GM23338 (cell line): ENCODE measurements around the gene PLPPR3. TPM values are rescaled to one million over a fixed set of nuclear protein-coding genes. Genes with fewer than 3 reads are reported as not detected.
A peak's percentile ranks its signal among the peaks of the same experiment; 100 is the strongest.

Experiments
- ATAC-seq: fragments of 200-7000 bp; cut with Tn5 transposase; 3 replicates; pipeline ENCODE4 v1.9.1; 2020
- DNase-seq: peaks from one replicate; pipeline ENCODE4 v3.0.0-alpha.2; 2015; ENCODE audit warnings: low spot score
- H2AFZ ChIP-seq: fragments of 200-600 bp; sonication (generic); 2 replicates; pipeline ENCODE4 v1.8.0; 2016; ENCODE audit warnings: antibody characterized with exemption, mild to moderate bottlenecking, moderate library complexity
- H3F3A ChIP-seq: fragments of 200-600 bp; sonication (generic); replicated peaks from 2 replicates; pipeline ENCODE4 v1.8.0; 2017; ENCODE audit warnings: antibody characterized with exemption, mixed run types, low read depth
- H3K27ac ChIP-seq: fragments of 200-600 bp; sonication (generic); 2 replicates; pipeline ENCODE4 v1.6.1; 2016; ENCODE audit warnings: low read depth
- H3K27me3 ChIP-seq: fragments of 200-600 bp; sonication (generic); 2 replicates; pipeline ENCODE4 v1.8.0; 2016; ENCODE audit warnings: mild to moderate bottlenecking, mixed run types, moderate library complexity; ENCODE audit not compliant: insufficient read depth
- H3K36me3 ChIP-seq: fragments of 200-600 bp; sonication (generic); 2 replicates; pipeline ENCODE4 v1.8.0; 2016; ENCODE audit warnings: mild to moderate bottlenecking; ENCODE audit not compliant: insufficient read depth
- H3K4me1 ChIP-seq: fragments of 200-600 bp; sonication (generic); 2 replicates; pipeline ENCODE4 v1.8.0; 2016; ENCODE audit warnings: mild to moderate bottlenecking, moderate library complexity; ENCODE audit not compliant: insufficient read depth
- H3K4me2 ChIP-seq: fragments of 200-600 bp; sonication (generic); 2 replicates; pipeline ENCODE4 v1.7.1; 2017; ENCODE audit warnings: mixed run types
- H3K4me3 ChIP-seq: fragments of 200-600 bp; sonication (generic); 2 replicates; pipeline ENCODE4 v1.6.1; 2016; ENCODE audit warnings: mixed run types
- H3K79me2 ChIP-seq: fragments of 200-600 bp; sonication (generic); replicated peaks from 2 replicates; pipeline ENCODE4 v1.8.0; 2017; ENCODE audit warnings: mild to moderate bottlenecking; ENCODE audit not compliant: insufficient read depth
- H3K9me2 ChIP-seq: fragments of 200-600 bp; sonication (generic); 2 replicates; pipeline ENCODE4 v1.8.0; 2017; ENCODE audit not compliant: insufficient read depth
- H4K20me1 ChIP-seq: fragments of 200-600 bp; sonication (generic); replicated peaks from 2 replicates; pipeline ENCODE4 v1.8.0; 2017; ENCODE audit warnings: mild to moderate bottlenecking; ENCODE audit not compliant: insufficient read depth
- H3K27ac Mint-ChIP-seq: 2 replicates; pipeline ENCODE4 v1.8.0; 2020; ENCODE audit warnings: inconsistent platforms, mild to moderate bottlenecking, moderate library complexity, mixed read lengths
- H3K27me3 Mint-ChIP-seq: 3 replicates; pipeline ENCODE4 v1.8.0; 2022; ENCODE audit warnings: low read depth, mild to moderate bottlenecking, moderate library complexity, mixed read lengths, inconsistent platforms; ENCODE audit not compliant: insufficient read depth, poor library complexity
- H3K36me3 Mint-ChIP-seq: 3 replicates; pipeline ENCODE4 v1.8.0; 2021; ENCODE audit warnings: low read depth, mild to moderate bottlenecking, inconsistent platforms, moderate library complexity, mixed read lengths
- H3K4me1 Mint-ChIP-seq: 3 replicates; pipeline ENCODE4 v1.8.0; 2020; ENCODE audit warnings: mild to moderate bottlenecking, inconsistent platforms, mixed read lengths
- H3K4me3 Mint-ChIP-seq: 3 replicates; pipeline ENCODE4 v1.8.0; 2021; ENCODE audit warnings: moderate library complexity, mild to moderate bottlenecking, inconsistent platforms, mixed read lengths
- H3K9me3 Mint-ChIP-seq: 3 replicates; pipeline ENCODE4 v1.8.0; 2020; ENCODE audit warnings: moderate library complexity, mild to moderate bottlenecking, inconsistent platforms, mixed read lengths
- CTCF ChIP-seq, 2 experiments: fragments of 200-600 bp in 1 of 2; sonication (generic) in 1 of 2; conservative IDR thresholded peaks; 2 replicates each; pipeline versions ENCODE4 v1.5.1 to v1.6.1; 2016 to 2017; ENCODE audit warnings: antibody characterized with exemption in 2 of 2, low read depth in 2 of 2, mild to moderate bottlenecking in 2 of 2, moderate library complexity in 1 of 2
- EZH2 ChIP-seq: fragments of 200-600 bp; sonication (generic); IDR thresholded peaks from one replicate; pipeline ENCODE4 v1.8.0; 2017; ENCODE audit warnings: antibody characterized with exemption, mild to moderate bottlenecking, low read depth; ENCODE audit not compliant: unreplicated experiment
- EZH2phosphoT487 ChIP-seq: fragments of 200-600 bp; sonication (generic); IDR thresholded peaks from one replicate; pipeline ENCODE4 v1.8.1; 2018; ENCODE audit warnings: antibody characterized with exemption; ENCODE audit not compliant: unreplicated experiment
- JUNB ChIP-seq: IDR thresholded peaks from one replicate; pipeline ENCODE4 v1.6.1; 2016; ENCODE audit warnings: antibody characterized with exemption; ENCODE audit not compliant: unreplicated experiment
- POLR2AphosphoS5 ChIP-seq: IDR thresholded peaks from 2 replicates; pipeline ENCODE4 v1.6.1; 2016; ENCODE audit warnings: antibody characterized with exemption, low read depth
- REST ChIP-seq: IDR thresholded peaks from one replicate; pipeline ENCODE4 v1.6.1; 2018; ENCODE audit warnings: antibody characterized with exemption; ENCODE audit not compliant: unreplicated experiment
- STAT1 ChIP-seq: IDR thresholded peaks from one replicate; pipeline ENCODE4 v1.6.1; 2016; ENCODE audit warnings: antibody characterized with exemption; ENCODE audit not compliant: unreplicated experiment
- ZNF114 ChIP-seq: fragments of 250-450 bp; sonication (Bioruptor Pico); IDR thresholded peaks from 2 replicates; pipeline ENCODE4 v1.5.0; 2020; ENCODE audit warnings: mild to moderate bottlenecking, moderate library complexity
- ZNF331 ChIP-seq: fragments of 250-450 bp; sonication (Bioruptor Pico); IDR thresholded peaks from 2 replicates; pipeline ENCODE4 v1.5.0; 2020; ENCODE audit warnings: low read depth, mild to moderate bottlenecking, moderate library complexity
- ZNF462 ChIP-seq: fragments of 250-450 bp; sonication (Bioruptor Pico); IDR thresholded peaks from 2 replicates; pipeline ENCODE4 v1.5.0; 2020; ENCODE audit warnings: mild to moderate bottlenecking, moderate library complexity
- polyA plus RNA-seq: library from polyadenylated mRNA; unstranded; fragments of >200 nt; fragmentation: Nextera tagmentation; extraction: Ambion mirVana; gene quantifications from 2 replicates; pipeline ENCODE4 v1.2.1, GENCODE V29; 2016
- total RNA-seq: library from RNA; depleted of rRNA; stranded (reverse); fragments of >200 nt; shearing (Covaris generic); gene quantifications from 2 replicates; pipeline ENCODE4 v1.2.3, GENCODE V29; 2014
- TF ChIP-seq, protein P1 (sequence below): IDR thresholded peaks from 2 replicates; pipeline ENCODE4 v1.6.1; 2016; ENCODE audit warnings: antibody characterized with exemption

The PLPPR3 gene
- total and polyA plus RNA-seq, 2 experiments from 2014 or later: 14.8 to 81.1 TPM

- Histone ChIP-seq H3K27me3 (peaks cover 28% of the 10 kb centered on the region), H4K20me1 (peaks cover 9% of the 10 kb centered on the region; the same call in 1 of the 2 replicates)
These were observed 41.0 kb upstream of the PLPPR3 start for GRCh38 chr19:862581-863314.

More at GRCh38 chr19:862581-863314, 41.0 kb upstream of the PLPPR3 start:
- H3K4me3 Mint-ChIP-seq: peak overlapping the region; percentile 60; the same call in 2 of the 3 replicates
- H3K27ac ChIP-seq: no peak overlapping the region
- ATAC-seq (peak; percentile 33), DNase-seq (peak; percentile 95)
- H2AFZ ChIP-seq: 0 out of 2 replicates have a peak overlapping the region, but pooled peaks have one; percentile 63
- peak overlapping the region; percentile 56 for H3K4me3 ChIP-seq
- H3K9me2 ChIP-seq: no peaks in the 10 kb centered on the region
- no peaks in the 10 kb centered on the region for H3K36me3 ChIP-seq
- TF ChIP-seq ZNF331 (CRISPR knock-in tag): no peak
- TF ChIP-seq ZNF462 (CRISPR knock-in tag): no peak
- TF ChIP-seq CTCF (conservative IDR thresholded peaks at IDR 0.05; ENCODE audit: low read depth in 2 of 2): no peak
- TF ChIP-seq, protein P1, sequence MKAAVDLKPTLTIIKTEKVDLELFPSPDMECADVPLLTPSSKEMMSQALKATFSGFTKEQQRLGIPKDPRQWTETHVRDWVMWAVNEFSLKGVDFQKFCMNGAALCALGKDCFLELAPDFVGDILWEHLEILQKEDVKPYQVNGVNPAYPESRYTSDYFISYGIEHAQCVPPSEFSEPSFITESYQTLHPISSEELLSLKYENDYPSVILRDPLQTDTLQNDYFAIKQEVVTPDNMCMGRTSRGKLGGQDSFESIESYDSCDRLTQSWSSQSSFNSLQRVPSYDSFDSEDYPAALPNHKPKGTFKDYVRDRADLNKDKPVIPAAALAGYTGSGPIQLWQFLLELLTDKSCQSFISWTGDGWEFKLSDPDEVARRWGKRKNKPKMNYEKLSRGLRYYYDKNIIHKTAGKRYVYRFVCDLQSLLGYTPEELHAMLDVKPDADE: no peak
- TF ChIP-seq REST: no peak
- no peak for TF ChIP-seq ZNF114 (CRISPR knock-in tag)
- peak; percentile 42 for TF ChIP-seq POLR2AphosphoS5
- TF ChIP-seq JUNB: no peak
- TF ChIP-seq EZH2phosphoT487: no peak
- TF ChIP-seq EZH2: no peak
- peak; percentile 60 for TF ChIP-seq STAT1
- H3F3A ChIP-seq: peaks cover 20% of the 10 kb centered on the region
- H3K4me2 ChIP-seq: peak overlapping the region; percentile 79
- no peaks in the 10 kb centered on the region; the same call in 2 of the 3 replicates for H3K9me3 Mint-ChIP-seq
- H3K79me2 ChIP-seq: no peaks in the 10 kb centered on the region
- H3K27me3 Mint-ChIP-seq: peaks cover 27% of the 10 kb centered on the region
- no peaks in the 10 kb centered on the region for H3K4me1 ChIP-seq
- H3K36me3 Mint-ChIP-seq: peaks cover 7% of the 10 kb centered on the region
- no peak overlapping the region; the same call in 1 of the 2 replicates for H3K27ac Mint-ChIP-seq
- peaks cover 5% of the 10 kb centered on the region for H3K4me1 Mint-ChIP-seq
